ENCODE measurements around the gene DLGAP4.

Gene DLGAP4

GRCh38 chr20:36264426-36265246, 41.5 kb upstream of the DLGAP4 start:
- no peak for ATAC-seq
- TF ChIP-seq CSDC2 (CRISPR knock-in tag; IDR thresholded peaks at IDR 0.05): no peak
- no peak for TF ChIP-seq ZNF70 (CRISPR knock-in tag; IDR thresholded peaks at IDR 0.05)
- TF ChIP-seq ISL1 (CRISPR knock-in tag; IDR thresholded peaks at IDR 0.05): no peak
- TF ChIP-seq CREB5 (CRISPR knock-in tag; IDR thresholded peaks at IDR 0.05; ENCODE audit: low read depth): no peak
- no peak for TF ChIP-seq OSR1 (CRISPR knock-in tag; IDR thresholded peaks at IDR 0.05)
- TF ChIP-seq ZNF8 (CRISPR knock-in tag; IDR thresholded peaks at IDR 0.05): no peak
- no peak for TF ChIP-seq TCF4 (CRISPR knock-in tag; IDR thresholded peaks at IDR 0.05; ENCODE audit: borderline replicate concordance)

DNA sequence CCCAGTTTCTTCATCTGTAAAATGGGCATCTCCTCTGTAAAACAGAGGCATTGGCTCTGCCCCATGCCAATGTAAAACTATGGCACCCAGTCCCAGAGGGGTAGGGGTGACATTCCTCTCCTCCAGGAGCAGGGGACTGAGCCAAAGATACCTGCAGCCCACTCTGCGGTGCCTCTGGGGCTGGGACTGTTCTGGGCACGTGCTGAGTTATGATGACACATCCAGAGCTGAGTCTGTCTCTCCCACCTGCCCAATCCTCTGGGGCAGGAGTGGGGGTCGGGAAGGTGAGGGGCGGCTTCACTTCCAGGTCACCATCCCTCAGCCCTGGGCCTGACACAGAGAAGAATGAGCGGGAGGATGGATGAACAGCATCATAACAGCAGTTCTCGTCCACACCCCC, 40.0 kb upstream of the DLGAP4 start:
- no peak for TF ChIP-seq ARNTL (CRISPR knock-in tag; IDR thresholded peaks at IDR 0.05; ENCODE audit: borderline replicate concordance, low read depth)
- TF ChIP-seq RARB (CRISPR knock-in tag; IDR thresholded peaks at IDR 0.05): no peak
- no peak for TF ChIP-seq TCF4 (CRISPR knock-in tag; IDR thresholded peaks at IDR 0.05; ENCODE audit: borderline replicate concordance)
- ATAC-seq: no peak

DNA sequence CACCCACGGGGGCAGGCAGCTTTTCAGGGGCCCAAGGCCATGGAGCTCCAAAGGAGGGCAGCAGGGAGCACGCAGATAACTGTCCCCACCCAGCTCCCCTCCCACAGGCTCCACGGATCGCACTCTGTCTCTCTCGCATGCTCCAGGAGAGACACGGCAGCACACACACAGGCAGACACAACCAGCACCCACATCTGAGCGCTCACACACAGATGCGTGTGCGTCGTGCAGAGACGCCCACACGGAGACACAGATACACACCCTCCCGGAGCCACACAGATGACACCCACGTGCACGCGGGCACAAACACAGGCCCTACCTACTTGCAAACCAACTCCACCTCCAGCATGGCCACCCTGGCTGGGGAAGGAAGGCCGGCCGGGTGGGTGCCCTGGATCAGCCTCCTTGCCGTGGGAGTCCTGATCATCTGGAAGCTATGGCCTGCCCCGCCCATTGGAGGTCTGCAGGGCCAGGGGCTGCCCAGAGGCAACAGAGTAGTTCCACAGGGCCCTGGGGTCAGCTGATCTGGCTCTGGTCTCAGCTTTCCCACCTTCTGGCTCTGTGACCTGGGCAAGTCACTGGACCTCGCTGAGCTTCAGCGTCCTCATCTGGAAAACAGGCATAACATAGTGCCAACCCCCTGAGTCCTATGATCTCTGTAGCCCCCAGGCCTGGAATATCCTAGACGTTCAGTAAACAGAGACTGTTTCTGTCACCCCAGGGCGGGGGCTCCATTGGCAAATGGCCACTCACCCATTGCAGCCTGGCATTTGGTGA, 38.3 kb upstream of the DLGAP4 start:
- no peak for ATAC-seq
- TF ChIP-seq ARNTL (CRISPR knock-in tag; IDR thresholded peaks at IDR 0.05; ENCODE audit: borderline replicate concordance, low read depth) (no peak), ISL1 (CRISPR knock-in tag; IDR thresholded peaks at IDR 0.05) (no peak), ESRRG (CRISPR knock-in tag; IDR thresholded peaks at IDR 0.05) (no peak), SNAI2 (CRISPR knock-in tag; IDR thresholded peaks at IDR 0.05) (no peak), ZNF70 (CRISPR knock-in tag; IDR thresholded peaks at IDR 0.05) (no peak), RARB (CRISPR knock-in tag; IDR thresholded peaks at IDR 0.05) (no peak), TCF4 (CRISPR knock-in tag; IDR thresholded peaks at IDR 0.05; ENCODE audit: borderline replicate concordance) (no peak), CSRNP3 (CRISPR knock-in tag; IDR thresholded peaks at IDR 0.05) (no peak), ZNF565 (CRISPR knock-in tag; conservative IDR thresholded peaks at IDR 0.05; ENCODE audit: low read depth) (no peak), PATZ1 (CRISPR knock-in tag; IDR thresholded peaks at IDR 0.05; ENCODE audit: borderline replicate concordance) (no peak), TOX (CRISPR knock-in tag; IDR thresholded peaks at IDR 0.05; ENCODE audit: borderline replicate concordance) (no peak), BACH2 (CRISPR knock-in tag; IDR thresholded peaks at IDR 0.05; ENCODE audit: borderline replicate concordance) (no peak), ZC3H10 (CRISPR knock-in tag; IDR thresholded peaks at IDR 0.05) (no peak), GLIS3 (CRISPR knock-in tag; IDR thresholded peaks at IDR 0.05) (no peak), ZFP3 (CRISPR knock-in tag; IDR thresholded peaks at IDR 0.05) (no peak), OSR1 (CRISPR knock-in tag; IDR thresholded peaks at IDR 0.05) (no peak)
- TF ChIP-seq, protein P1, sequence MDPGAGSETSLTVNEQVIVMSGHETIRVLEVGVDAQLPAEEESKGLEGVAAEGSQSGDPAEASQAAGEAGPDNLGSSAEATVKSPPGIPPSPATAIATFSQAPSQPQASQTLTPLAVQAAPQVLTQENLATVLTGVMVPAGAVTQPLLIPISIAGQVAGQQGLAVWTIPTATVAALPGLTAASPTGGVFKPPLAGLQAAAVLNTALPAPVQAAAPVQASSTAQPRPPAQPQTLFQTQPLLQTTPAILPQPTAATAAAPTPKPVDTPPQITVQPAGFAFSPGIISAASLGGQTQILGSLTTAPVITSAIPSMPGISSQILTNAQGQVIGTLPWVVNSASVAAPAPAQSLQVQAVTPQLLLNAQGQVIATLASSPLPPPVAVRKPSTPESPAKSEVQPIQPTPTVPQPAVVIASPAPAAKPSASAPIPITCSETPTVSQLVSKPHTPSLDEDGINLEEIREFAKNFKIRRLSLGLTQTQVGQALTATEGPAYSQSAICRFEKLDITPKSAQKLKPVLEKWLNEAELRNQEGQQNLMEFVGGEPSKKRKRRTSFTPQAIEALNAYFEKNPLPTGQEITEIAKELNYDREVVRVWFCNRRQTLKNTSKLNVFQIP (CRISPR knock-in tag; IDR thresholded peaks at IDR 0.05; ENCODE audit: borderline replicate concordance, low read depth): no peak
- TF ChIP-seq, protein P2, sequence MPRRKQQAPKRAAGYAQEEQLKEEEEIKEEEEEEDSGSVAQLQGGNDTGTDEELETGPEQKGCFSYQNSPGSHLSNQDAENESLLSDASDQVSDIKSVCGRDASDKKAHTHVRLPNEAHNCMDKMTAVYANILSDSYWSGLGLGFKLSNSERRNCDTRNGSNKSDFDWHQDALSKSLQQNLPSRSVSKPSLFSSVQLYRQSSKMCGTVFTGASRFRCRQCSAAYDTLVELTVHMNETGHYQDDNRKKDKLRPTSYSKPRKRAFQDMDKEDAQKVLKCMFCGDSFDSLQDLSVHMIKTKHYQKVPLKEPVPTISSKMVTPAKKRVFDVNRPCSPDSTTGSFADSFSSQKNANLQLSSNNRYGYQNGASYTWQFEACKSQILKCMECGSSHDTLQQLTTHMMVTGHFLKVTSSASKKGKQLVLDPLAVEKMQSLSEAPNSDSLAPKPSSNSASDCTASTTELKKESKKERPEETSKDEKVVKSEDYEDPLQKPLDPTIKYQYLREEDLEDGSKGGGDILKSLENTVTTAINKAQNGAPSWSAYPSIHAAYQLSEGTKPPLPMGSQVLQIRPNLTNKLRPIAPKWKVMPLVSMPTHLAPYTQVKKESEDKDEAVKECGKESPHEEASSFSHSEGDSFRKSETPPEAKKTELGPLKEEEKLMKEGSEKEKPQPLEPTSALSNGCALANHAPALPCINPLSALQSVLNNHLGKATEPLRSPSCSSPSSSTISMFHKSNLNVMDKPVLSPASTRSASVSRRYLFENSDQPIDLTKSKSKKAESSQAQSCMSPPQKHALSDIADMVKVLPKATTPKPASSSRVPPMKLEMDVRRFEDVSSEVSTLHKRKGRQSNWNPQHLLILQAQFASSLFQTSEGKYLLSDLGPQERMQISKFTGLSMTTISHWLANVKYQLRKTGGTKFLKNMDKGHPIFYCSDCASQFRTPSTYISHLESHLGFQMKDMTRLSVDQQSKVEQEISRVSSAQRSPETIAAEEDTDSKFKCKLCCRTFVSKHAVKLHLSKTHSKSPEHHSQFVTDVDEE (CRISPR knock-in tag; IDR thresholded peaks at IDR 0.05): no peak

Measured in SK-N-SH treated with all-trans-retinoic acid at 6 μM for 48 hours (cell line).